HTR-8/SVneo (cell line): ENCODE data around the gene EEPD1.
A peak's percentile ranks its signal among the peaks of the same experiment; 100 is the strongest.

Source experiments
- DNase-seq: peaks from one replicate; pipeline ENCODE4 v3.0.0; 2011; ENCODE audit warnings: low spot score, mixed read lengths; ENCODE audit not compliant: insufficient read length
- FAIRE-seq: peaks from 2 replicates; lab custom pipeline; 2011; peaks lifted over from hg19 to GRCh38; lab: Jason Lieb, UNC

Gene EEPD1

DNA sequence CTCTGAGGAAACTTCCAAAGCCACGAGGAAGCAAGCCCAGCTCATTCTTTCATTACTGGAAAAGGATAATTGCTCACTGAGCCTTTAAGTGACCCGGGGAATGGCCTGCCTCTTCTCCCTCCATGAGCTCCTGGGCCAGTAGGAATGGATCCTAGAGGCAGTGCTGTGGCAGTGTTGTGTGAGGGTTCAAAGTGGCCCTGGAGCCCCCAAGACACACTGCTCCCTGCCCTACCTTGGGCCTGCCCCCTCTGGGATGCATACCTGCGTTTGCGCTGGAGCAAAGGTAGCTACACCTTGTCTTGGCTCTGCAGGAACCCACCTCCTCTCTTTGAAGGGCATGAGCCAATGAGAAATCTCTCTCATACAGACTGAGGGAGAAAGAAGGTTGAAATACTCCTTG is 120.8 kb downstream of the EEPD1 start:
- FAIRE-seq = no peak

DNA sequence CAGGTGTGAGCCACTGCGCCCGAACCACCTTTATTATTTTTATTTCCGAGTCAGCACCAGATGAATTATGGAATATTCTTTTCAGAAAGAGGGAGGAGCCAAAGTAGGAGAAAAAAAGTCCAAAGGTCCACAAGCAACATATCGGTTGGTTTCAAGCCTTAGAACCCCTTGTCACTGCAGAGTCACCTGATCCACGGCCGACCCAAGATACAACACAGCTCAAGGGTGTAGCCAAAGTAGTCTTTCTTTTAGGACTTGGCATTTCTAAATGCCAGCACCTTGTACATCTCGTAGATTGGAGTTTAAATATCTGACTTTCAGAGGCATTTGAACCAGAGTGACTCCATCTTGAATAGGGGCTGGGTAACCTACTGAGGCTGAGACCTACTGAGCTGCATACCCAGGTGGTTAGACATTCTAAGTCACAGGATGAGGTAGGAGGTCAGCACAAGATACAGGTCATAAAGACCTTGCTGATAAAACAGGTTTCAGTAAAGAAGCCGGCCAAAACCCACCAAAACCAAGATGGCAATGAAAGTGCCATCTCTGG is 122.8 kb downstream of the EEPD1 start:
- DNase-seq (no peak), FAIRE-seq (no peak)

More for the DNA sequence above, 120.8 kb downstream of the EEPD1 start:
- no peak for DNase-seq

DNA sequence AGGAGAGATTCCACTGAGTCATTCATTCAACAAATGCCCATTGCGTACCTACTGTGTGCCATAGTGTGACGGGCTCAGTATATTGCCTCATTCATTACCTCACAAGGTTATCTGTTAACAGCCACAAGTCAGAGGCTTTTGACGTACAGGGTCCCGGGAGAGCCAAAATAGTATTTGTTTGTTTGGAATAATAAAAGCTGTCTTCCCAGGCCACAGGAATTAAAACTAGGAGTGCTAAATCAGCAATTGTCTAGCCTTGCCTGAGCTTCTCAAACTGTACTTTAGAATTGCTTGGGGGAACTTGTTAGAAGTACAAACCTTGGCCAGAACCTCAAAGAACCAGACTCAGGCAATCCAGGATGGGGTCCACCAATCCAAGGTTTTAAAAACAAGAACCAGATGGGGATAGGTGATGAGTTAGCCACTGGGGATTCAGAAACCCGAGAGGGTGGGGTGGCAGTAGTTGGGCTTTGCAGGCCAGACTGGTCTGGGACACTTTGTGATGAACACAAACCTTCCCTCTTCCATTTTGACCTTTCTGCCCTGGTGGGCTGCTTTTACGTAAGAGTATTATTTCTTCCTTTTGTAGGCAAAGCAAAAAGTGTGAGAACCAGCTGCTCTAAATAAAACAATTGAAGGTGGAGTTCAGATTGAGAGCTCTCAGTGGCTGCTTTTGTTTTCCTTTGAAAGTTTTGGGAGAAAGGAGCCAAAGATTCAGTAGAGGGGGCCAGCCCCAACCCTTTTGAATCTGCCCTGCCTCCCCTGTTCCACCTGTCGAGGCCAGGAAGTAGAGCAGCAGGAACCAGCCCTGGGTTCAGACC is 123.6 kb downstream of the EEPD1 start:
- DNase-seq (no peak), FAIRE-seq (no peak)

DNA sequence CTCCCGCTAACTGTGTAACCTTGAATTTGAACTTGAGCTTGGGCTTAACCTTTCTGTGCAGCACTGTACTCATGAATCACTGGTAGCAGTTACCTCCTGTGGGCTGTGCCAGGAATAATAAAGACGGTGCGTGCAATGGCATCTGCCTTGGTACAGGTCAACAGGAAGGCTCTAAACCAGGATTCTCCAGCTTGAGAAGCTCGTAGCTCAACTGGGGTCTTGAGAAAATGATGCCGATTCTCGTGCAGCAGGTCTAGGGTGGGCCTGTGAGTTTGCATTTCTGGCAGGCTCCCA is 124.1 kb downstream of the EEPD1 start:
- no peak for DNase-seq
- FAIRE-seq = no peak

DNA sequence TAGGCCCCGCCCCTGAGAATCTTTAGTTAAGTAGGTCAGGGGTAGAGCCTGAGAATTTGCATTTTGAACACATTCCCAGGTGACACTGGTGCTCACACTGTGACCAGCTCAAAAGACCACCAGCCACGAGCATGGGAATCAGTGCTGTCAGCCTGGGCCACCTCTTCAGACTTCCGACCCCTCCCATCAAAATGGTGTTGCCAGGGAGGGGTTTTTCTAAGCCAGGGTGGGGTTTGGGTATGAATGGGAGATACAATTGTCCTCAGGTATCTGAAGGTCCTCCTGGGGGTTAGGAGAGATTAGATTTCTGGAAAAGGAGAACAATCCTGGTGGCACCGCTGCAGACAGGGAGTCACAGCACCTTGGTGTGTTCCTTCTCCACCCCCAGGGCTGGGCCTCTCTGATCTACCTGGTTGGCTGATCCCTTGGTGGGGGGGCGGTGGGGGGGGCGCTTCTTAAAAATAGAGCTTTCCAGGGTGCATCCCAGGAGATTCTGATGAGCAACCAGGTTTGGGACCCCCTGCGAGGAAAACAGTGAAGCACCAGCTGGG is 125.1 kb downstream of the EEPD1 start:
- no peak for DNase-seq
- FAIRE-seq = no peak

DNA sequence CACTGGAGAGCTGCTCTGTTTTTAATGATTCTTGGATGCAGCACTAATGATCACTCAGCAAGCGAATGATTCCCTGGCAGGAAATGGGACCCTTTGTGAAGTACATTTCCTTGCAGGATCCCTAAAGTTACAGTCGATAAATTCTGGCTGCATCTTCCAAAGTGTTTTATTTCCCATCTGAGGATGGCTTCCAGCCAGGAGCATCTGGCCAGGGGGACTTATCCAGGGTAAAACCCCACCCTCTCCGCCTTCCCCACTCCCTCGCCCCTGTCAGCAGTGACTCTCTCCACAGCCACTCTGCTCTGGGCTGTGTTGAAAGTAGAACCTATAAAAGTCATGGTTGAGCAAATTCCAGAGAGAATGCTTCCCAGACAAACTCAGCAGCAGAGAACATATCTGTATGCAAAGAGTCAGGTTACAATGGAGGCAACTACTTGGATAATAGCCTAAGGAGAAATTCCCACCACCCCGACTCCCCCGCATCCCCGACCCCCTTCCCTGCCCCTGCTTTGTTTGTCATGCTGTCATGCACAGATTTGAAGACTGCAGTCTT is 125.6 kb downstream of the EEPD1 start:
- FAIRE-seq = peak; percentile 51
- DNase-seq = peak; percentile 71

DNA sequence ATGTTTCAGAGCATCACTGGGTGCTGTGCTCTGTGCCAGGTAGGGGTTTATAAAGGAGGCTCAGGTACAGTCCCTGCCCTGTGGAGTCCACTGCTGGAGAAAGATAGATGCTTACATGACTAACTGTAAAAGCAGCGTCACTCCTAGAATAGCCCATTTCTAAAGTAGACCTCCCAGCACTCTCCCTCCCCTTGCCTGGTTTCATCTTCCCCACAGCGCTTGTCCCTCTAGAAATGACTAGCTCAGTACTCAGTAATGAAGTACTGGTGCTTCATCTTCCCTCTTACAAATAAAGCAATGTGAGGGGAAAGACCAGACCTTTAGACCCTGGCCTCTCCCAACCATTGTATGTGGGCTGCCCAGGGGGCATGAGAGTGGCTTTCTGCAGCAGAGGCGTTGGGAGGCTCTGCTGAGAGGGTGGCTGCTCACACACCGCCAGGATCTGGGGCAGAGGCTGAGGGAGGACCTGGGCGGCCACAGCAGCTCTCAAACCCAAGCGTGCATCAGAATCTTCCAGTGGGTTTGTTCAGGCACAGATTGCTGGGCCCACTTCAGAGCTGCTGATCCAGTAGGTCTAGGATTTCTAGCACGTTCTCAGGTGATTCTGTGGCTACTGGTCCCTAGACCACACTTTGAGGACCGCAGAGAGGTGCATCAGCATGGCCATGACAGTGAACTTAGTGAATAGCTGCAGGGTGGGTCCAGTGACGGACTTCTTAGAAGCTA is 126.3 kb downstream of the EEPD1 start:
- no peak for FAIRE-seq
- DNase-seq = no peak

DNA sequence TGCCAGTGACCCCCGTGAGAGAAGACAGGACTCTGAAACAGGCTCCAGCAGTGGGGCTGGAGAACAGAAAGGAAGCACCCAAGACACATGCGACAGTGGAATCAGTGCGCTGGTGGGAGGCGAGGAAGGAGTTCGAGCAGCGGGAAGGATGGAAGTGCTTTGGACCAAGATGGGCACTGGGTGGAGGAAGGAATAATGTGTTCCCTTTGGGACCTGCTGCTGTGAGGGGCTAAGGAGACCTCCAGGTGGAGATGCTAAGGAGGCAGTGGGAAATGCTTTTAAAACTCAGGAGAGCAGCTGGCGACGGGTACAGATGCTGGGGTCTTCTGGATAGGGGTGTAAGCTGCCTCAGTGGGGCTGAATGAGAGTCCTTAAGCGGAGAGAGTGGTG is 126.9 kb downstream of the EEPD1 start:
- no peak for DNase-seq
- no peak for FAIRE-seq

DNA sequence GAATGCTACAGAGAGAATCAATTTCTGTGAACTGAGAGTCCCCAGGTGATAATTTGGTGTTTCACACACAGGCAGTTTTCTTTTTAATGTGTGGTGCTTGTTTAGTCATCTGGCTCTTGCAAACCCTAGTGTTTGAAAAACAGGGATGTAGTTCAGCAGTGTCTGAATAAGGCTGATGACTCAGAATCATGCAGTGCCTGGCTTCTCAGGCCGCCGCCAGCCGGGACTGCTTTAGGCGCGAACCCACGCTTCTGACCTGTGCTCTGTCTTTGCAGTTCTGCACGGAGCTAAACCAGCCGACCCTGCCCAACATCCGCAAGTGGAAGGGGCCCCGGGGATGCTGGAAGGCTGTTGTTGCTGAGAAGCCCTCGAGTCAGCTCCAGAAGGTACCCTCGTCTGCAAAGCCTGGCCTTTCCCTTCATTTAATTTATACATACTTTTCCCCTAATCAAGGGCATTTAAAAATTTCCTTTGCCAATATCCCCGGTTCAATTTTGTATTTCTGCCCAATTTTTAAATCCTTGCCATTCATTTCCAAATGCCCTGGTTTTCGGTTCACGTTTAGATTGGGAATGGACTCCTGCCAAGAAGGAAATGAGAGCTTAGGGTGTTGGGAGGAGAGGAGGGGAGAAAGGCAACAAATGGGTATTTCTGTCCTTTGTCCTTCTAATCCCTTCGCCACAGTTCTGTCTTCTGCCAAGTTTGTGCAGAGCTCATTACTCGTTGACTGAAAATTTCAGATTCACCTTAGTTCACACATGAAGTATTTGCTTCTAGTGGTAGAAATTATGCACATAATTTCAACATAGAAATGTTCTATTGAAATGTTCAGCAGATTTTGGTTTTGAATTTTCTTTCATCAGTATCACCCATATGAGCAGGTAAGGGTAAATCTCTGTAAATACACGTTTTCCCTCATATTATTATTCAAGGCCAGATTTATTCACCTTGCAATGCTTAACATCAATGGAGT is 128.1 kb downstream of the EEPD1 start:
- DNase-seq (peak; percentile 76), FAIRE-seq (peak; percentile 44)

DNA sequence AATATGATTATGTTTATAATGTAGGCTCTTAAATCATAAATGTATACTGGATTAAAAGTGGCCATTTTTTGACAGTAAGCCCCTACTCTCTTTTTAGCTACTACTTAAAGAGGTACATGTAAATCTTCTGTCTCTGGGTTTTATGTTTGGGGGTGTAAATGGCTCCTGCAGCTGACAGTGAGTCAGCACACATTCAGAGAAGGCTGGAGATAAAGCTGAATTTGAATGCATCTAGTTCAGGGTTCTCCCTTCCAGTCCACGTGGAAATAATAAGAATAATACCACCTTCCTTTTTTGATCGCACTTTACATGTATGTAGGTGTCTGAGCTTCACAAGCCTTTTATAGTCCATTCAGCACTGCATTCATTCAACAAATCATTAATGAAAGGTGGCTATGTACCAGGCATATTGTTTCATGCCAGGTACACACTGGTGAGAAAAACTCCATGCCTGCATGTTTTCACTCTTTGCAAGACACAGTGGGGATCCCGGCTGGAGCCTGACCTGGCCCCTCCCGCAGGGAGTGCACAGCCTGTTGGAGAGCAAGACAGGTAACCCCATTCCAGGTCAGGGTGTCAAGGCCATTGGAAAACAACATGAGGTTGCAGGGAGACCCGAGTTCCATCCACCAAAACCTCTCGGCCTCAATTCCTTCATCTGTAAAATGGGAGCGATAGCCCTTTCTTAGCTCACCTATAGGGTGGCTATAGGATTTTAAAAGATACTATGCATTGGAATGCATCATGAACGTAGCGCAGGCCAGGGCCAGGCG is 129.1 kb downstream of the EEPD1 start:
- DNase-seq (no peak), FAIRE-seq (no peak)

DNA sequence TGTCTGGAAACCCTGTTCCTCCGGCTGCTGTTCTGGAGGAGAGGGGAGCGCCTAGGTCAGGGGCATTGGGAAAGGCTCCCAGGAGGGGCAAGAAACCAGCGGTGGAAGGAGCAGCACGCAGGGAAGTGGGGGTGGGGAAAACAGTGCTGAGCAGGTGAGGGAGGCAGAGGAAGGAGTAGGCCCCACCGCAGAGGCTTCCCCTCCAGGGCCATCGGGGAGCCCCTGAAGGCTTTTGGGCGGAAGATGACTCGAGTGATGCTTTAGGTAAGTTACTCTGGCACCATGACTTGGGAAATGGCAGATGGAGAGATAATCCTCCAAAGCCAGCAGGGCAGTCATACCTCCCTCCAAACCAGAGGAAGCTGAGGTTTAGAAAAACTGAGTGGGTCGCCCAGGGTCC is 130.1 kb downstream of the EEPD1 start:
- DNase-seq = no peak
- FAIRE-seq = no peak

DNA sequence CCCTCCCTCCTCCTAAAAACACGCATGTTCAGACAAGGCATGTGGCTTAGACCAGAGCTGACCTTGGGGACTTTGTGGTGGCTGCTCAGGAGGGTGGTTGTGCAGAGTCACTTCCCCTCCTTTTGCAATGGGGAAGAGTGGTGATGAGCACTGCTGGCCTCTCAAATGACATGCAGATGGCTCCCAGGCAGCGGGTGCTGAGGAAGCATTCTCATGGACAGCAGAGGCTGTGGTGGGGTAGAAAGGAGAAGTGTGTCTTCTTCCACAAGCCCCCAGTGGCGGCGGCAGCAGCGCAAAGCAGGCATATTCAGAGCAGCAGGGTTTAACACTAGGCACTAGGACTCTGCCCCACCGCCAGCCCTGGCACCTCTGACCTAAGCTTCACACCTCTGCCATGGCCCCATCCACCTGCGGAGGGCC is 130.7 kb downstream of the EEPD1 start:
- FAIRE-seq (no peak), DNase-seq (no peak)

DNA sequence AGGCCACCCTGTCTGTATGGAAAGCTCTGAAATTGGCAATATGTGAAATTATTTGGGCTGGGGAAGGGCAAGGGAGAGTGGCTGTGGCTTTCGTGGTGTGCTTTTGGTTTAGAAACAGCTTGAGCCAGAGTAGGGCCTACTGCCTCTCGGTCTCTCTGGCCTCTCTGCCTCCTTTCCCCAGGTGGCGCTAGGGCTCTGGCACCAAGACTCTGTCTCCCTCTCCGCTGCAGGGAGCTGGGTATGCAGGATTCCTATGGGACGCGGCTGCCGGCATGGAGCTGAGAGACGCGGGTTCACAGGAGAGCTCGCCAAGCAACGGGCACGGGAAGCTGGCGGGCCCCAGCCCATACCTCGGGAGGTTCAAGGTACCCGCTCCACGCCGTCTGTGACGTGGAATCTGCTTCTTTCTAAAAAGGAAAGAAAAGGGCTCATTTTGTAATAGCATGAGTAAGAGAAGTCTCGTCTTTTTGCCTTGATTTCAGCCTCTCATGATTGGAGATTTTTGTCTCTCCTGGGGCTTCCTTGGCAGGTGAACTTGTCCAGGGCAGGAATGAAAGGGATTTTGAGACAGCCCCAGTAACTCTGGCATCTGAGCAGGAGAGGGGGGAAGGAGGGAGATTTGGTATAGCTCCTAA is 131.5 kb downstream of the EEPD1 start:
- no peak for DNase-seq
- FAIRE-seq = no peak

DNA sequence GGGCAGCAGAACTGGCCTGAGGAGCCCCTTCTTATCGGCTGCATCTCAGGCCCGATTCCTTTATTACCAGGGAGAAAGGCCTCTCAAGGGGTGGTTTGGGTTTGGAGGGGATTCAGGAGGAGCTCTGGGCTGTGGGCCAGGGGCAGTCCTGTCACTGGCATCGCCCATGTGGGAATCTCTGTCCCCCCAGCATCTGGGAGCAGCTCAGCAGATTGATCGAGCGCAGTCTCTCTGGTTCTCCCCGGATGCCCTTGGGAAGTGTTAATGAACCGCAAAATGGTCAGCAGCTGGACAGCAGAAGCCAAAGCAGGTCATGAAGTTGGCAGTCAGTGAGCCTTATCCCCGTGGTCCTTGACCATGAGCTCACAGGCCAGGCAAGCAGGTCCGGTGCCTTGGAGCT is 132.2 kb downstream of the EEPD1 start:
- FAIRE-seq (no peak), DNase-seq (no peak)

DNA sequence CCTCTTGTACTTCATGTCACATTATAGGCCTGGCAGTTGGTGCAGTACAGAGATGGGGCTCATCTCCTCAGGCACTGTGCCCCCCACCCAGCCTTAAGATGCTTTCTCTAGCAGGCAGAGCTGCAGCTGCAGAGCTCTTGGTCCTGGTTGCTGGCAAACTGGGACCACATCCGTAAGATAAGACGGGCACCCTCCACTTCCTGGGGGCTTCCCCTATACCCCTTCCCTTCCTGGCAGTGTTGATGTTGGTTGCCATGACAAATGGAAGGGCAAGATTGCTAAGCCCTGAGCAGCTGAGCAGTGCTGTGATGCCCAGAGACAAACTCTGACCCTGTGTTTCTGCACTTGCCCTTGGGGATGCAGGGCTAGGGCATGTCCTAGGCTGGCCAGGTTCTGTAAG is 133.2 kb downstream of the EEPD1 start:
- no peak for DNase-seq
- no peak for FAIRE-seq

DNA sequence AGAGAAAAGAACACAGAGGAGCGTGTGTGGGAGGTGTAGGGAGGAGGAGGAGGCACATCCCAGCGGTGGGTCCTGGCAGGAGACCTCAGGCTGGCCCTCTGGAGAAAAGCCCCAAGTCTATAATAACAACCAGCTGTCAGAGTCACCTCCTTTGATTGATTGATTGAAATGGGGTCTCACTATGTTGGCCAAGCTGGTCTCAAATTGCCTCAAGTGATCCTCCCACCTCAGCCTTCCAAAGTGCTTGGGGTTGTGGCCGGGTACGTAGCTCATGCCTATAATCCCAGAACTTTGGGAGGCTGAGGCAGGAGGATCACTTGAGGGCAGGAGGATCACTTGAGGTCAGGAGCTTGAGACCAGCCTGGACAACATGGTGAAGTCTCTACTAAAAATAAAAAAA is 133.6 kb downstream of the EEPD1 start:
- no peak for FAIRE-seq
- DNase-seq = no peak

DNA sequence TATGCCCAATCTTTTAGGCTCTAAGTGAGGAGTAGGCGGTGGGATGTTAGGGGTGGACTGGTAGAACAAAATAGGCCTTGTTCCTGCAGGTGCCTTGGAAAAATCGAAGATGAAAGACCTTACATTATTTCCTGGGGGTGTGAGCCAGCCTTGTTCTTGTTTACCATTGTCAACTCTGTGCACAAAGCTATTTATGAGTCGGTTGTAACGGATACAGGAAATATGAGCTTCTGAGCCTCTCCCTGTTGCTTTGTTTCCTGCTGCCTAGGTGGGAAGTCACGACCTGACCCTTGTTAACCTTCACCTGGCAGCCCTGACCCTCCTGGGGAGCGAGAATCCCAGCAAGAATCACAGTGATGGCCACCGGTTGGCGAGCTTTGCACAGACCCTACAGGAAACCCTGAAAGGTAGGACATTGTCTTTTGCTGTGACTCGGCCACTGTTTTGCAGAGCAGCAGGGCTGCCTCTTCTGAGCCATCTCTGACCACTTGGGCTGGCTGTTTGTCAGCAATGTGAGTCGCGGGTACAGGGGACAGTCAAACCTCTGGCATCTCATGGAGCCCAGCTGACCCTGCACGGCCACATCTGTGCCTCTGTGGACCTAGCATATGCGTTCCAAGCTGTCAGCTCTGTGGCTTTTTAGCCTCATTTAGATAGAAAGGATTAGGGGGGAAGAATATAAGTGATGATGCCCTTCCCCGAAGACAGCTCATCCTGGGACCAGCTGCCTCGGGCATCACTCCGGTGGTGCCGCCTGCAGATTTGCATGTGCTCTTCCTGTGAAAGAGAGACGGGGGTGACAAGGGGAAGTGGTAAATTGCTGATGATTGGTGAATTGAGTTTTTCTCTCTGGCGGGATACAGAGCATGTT is 134.6 kb downstream of the EEPD1 start:
- DNase-seq (no peak), FAIRE-seq (no peak)

DNA sequence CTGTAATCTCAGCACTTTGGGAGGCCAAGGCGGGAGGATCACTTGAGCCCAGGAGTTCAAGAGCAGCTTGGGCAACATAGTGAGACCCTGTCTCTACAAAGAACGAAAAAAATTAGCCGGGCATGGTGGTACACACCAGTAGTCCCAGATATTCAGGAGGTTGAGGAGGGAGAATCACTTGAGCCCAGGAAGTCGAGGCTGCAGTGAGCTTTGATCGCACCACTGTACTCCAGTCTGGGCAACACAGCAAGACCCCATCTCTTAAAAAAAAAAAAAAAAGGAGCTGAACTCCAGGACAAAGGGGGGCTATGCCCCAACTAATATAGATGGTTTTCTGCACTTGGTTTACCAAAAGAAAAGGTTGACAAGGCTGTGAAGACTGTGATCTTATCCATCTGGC is 135.4 kb downstream of the EEPD1 start:
- no peak for FAIRE-seq
- no peak for DNase-seq
